Esophagus squamous epithelium (tissue), 4 donors: ENCODE results near the gene SPEF2.

Experiments used
- POLR2A ChIP-seq, 4 donors: fragments of 450-650 bp; IDR thresholded peaks; one replicate each; pipeline ENCODE4 v1.6.1; 2017; ENCODE audit warnings: antibody characterized with exemption in 4 of 4, mild to moderate bottlenecking in 4 of 4, moderate library complexity in 3 of 4
- TF ChIP-seq, protein P1 (sequence below), 6 experiments: fragments of 450-650 bp in 4 of 6; fragments of 200-600 bp in 2 of 6; sonication (generic) in 2 of 6; IDR thresholded peaks; one replicate each; pipeline ENCODE4 v1.5.1; 2016 to 2019; ENCODE audit warnings: antibody characterized with exemption in 6 of 6, mild to moderate bottlenecking in 4 of 6, moderate library complexity in 4 of 6

DNA sequence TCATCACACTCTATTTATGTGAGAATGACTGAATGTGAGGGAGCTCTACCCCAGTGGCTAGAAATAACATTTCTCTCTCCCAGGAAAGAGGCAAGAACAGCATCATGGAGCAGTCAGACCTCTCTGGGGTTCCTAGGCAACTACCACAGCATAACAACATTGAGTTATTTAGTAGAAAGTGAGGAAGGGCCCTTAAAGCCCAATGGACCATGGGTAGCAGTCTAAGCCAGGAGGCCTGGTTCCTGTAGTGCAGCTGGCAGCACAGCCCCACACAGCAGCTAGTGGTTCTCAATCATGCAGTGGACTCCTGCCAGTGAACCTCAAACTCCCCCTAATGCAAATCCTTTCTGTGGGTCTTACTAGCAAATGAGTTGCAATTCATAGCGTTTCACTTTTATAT lies 55.3 kb downstream of the SPEF2 start:
- no peak for TF ChIP-seq POLR2A (IDR thresholded peaks at IDR 0.05)
- TF ChIP-seq, protein P1, sequence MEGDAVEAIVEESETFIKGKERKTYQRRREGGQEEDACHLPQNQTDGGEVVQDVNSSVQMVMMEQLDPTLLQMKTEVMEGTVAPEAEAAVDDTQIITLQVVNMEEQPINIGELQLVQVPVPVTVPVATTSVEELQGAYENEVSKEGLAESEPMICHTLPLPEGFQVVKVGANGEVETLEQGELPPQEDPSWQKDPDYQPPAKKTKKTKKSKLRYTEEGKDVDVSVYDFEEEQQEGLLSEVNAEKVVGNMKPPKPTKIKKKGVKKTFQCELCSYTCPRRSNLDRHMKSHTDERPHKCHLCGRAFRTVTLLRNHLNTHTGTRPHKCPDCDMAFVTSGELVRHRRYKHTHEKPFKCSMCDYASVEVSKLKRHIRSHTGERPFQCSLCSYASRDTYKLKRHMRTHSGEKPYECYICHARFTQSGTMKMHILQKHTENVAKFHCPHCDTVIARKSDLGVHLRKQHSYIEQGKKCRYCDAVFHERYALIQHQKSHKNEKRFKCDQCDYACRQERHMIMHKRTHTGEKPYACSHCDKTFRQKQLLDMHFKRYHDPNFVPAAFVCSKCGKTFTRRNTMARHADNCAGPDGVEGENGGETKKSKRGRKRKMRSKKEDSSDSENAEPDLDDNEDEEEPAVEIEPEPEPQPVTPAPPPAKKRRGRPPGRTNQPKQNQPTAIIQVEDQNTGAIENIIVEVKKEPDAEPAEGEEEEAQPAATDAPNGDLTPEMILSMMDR (IDR thresholded peaks at IDR 0.05): no peak
